ENCODE data around the gene SATB2.

The SATB2 gene

DNA sequence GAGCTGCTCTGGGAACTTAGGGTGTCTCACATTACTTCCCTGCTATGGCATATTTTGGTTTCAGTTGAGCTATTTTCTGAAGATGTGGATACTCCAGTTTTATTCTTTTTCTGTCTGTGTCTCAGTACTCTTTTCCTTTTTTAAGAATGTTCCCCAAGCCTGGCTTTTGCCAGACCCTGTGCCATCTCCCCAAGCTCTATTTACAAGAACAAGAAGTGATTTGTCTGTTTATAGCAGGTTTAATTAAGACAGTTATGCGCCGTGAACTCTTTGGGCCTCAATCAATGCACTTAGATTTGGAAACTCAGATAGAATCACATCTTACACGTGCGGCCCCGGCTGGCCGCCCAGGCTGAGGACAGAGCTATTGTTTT, 8.9 kb upstream of the SATB2 start:
- in situ Hi-C loops (cut with MboI; ENCODE audit: low sequenced_read_pairs, unreplicated experiment): no loop called here
- no peak for DNase-seq (ENCODE audit: low spot score)
- TF ChIP-seq, protein P1, sequence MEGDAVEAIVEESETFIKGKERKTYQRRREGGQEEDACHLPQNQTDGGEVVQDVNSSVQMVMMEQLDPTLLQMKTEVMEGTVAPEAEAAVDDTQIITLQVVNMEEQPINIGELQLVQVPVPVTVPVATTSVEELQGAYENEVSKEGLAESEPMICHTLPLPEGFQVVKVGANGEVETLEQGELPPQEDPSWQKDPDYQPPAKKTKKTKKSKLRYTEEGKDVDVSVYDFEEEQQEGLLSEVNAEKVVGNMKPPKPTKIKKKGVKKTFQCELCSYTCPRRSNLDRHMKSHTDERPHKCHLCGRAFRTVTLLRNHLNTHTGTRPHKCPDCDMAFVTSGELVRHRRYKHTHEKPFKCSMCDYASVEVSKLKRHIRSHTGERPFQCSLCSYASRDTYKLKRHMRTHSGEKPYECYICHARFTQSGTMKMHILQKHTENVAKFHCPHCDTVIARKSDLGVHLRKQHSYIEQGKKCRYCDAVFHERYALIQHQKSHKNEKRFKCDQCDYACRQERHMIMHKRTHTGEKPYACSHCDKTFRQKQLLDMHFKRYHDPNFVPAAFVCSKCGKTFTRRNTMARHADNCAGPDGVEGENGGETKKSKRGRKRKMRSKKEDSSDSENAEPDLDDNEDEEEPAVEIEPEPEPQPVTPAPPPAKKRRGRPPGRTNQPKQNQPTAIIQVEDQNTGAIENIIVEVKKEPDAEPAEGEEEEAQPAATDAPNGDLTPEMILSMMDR (IDR thresholded peaks at IDR 0.05; ENCODE audit: borderline replicate concordance, control extremely low read depth, extremely low read depth, insufficient read depth, missing control alignments): no peak

DNA sequence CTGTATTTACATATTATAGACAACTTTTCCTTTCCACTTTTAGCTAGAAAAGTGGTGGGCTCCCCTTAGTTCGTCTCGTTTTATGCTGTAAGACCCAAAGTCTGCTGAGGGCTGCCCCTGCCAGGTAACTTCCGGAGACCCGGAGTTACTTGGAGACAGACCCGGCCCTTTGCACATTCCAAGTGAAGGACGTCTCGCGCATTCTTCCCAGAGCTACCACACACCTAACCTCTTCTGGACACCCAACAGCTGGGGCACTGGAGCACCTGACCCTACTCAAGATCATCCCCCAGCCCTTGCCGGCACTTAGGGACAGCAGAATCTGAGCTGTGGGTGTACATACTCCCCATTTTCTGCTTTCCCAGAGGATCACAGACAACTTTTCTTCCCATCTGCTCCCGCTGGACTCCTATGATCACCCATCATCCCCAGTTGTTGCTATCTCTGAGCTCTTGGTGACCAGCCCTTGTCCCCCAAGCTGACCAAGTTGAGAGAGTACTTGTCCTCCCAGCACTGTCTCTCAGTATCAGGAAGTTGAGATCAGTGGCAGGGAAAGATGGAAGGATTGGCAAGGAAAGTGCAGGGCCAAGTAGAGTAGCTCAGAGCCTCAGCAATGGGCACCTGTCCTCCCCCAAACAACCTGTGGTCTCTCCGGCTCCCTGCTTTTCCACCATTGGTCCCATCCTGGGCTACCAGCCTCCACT, 8.4 kb upstream of the SATB2 start:
- peak; percentile 22 for DNase-seq (ENCODE audit: low spot score)
- TF ChIP-seq, protein P1 (IDR thresholded peaks at IDR 0.05; ENCODE audit: borderline replicate concordance, control extremely low read depth, extremely low read depth, insufficient read depth, missing control alignments): no peak
- in situ Hi-C loops (cut with MboI; ENCODE audit: low sequenced_read_pairs, unreplicated experiment): no loop called here

DNA sequence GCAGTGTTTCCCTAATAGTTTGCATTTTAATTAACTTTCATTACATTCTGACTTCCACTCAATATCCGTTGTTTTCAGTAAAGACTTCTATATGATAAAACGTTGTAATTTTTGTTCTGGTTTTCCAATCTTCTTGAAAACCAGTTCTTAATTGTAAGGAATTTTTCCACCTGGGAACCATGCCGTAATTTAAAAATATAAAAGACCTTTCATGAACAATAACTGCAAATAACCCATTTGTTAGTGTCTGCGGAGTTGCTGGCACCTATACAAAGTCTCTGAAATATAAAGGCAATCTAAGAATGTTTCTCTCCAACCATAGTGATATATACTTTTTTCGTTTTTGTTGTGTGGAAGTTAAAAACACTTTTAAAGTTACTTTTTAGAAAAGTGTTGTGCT, 7.7 kb upstream of the SATB2 start:
- no peak for DNase-seq (ENCODE audit: low spot score)
- in situ Hi-C loops (cut with MboI; ENCODE audit: low sequenced_read_pairs, unreplicated experiment): no loop called here

DNA sequence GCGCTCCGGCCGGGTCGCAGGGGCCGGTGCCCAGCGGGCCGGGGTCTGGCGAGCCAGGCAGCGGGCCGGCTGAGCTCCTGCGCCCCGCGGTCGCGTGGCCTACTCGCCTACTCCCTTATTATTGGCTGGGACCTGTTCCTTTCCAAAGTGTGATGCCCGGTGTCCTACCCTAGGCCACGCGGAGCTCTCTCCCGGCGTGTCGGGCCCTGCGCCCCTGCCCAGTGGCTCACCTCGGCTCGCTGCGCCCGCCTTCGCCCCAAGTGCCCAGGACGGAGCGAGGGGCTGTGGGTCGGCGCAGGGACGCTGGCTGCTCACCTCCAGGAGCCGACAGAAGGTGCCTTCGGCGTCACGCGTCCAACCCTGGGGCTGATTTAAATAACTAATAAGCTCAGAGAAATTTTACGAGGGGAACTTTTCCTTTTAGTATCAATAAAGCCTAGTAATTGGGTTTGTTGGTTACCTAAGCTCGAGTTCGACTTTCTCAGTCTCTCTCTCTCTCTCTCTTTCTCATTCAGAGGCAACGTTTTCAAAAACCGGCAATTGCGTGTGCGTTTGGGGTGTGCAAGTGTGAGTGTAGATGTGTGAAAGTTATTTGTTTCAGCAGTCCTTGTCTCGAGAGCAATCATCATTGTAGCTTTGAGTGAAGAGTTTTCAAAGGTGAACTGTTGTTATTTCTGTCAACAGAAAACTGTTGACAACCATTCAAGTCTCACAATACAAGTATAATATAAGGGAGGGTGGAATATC, 7.0 kb upstream of the SATB2 start:
- DNase-seq (ENCODE audit: low spot score): no peak
- TF ChIP-seq, protein P1 (IDR thresholded peaks at IDR 0.05; ENCODE audit: borderline replicate concordance, control extremely low read depth, extremely low read depth, insufficient read depth, missing control alignments): no peak
- in situ Hi-C loops (cut with MboI; ENCODE audit: low sequenced_read_pairs, unreplicated experiment): no loop called here

More for the DNA sequence above, 7.7 kb upstream of the SATB2 start:
- TF ChIP-seq, protein P1 (IDR thresholded peaks at IDR 0.05; ENCODE audit: borderline replicate concordance, control extremely low read depth, extremely low read depth, insufficient read depth, missing control alignments): no peak

DNA sequence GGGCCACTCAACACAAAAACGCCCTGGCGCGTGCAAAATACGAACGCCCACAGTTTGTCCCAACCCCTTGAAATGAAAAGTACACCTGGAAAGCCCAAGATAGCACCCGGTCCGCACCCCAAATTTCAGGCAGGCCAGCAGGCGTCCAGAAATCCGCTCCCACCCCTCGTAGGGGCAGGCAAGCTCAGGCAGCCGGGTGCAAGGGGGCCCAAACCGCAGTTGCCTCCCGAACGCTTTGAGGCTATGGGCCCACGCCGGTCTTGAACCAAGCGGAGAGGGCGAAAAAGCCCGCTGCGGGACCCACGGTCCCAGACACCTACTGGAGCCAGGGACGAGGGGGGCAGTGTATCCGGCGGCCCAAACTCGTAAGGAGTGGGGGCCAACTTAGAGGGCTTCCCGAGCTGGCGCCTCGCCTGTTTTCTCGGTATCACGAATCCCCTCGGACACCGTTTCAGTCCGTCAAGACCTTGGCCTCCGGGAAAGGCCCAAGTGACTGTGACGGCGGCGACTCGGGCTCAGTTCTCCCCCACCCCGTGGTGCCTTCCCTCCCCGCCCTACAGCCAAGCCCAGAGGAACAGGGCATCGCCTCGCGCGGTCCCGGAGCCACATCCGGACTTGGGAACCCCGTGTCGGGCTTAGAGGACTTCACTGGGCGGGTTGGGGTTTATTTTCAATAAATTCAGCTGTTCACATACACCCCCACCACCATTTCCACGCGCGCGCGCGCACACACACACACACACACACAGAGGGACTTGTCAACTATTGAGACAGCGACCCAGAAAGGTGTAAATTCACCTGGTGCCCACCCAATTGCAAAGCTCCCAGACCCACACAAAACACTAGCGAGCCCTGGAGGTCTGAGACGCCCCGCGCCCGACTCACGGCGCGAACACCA, 6.2 kb upstream of the SATB2 start:
- in situ Hi-C loops (cut with MboI; ENCODE audit: low sequenced_read_pairs, unreplicated experiment): no loop called here
- TF ChIP-seq, protein P1 (IDR thresholded peaks at IDR 0.05; ENCODE audit: borderline replicate concordance, control extremely low read depth, extremely low read depth, insufficient read depth, missing control alignments): no peak
- DNase-seq (ENCODE audit: low spot score): peak; percentile 42

DNA sequence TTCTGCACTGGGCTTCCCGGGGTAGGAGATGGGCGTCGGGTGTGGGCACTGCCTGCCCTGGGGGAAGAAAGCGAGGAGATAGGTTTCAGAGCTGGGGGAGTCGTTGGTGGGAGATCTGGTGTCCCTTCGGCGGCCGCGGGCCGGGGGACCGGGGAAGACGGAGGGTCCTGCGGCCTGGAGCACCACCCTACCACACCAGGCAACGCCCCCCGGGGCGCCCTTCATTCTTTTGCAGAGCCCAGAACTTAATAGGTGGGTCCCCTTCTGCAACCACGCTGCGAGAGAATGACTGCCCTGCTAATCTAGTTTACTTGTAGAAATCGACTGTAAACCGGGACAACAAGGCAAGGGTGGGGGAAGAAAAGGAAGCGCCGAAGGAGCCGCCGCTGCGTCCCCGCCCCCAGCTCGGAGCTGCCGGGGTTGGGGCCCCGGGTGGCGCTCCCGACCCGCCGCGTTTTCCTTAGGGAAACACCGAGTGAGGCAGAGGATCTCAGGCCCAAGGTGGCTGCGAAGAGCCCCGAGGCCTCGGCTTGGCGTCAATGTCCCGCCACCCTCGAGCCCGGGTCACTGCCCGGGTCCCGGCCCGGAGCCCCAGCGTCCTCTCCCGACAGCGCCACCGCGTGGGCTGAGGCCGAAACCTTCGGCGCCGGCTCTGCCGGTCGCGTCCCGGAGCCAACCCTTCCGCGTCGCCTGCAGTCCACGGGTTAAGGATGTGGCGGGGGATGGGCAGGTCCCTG, 5.4 kb upstream of the SATB2 start:
- in situ Hi-C loops (cut with MboI; ENCODE audit: low sequenced_read_pairs, unreplicated experiment): no loop called here
- TF ChIP-seq, protein P1 (IDR thresholded peaks at IDR 0.05; ENCODE audit: borderline replicate concordance, control extremely low read depth, extremely low read depth, insufficient read depth, missing control alignments): peak; percentile 27
- peak; percentile 72 for DNase-seq (ENCODE audit: low spot score)

All from GM13976 (cell line).